Measurements from ENCODE around the gene FBXO31.

DNA sequence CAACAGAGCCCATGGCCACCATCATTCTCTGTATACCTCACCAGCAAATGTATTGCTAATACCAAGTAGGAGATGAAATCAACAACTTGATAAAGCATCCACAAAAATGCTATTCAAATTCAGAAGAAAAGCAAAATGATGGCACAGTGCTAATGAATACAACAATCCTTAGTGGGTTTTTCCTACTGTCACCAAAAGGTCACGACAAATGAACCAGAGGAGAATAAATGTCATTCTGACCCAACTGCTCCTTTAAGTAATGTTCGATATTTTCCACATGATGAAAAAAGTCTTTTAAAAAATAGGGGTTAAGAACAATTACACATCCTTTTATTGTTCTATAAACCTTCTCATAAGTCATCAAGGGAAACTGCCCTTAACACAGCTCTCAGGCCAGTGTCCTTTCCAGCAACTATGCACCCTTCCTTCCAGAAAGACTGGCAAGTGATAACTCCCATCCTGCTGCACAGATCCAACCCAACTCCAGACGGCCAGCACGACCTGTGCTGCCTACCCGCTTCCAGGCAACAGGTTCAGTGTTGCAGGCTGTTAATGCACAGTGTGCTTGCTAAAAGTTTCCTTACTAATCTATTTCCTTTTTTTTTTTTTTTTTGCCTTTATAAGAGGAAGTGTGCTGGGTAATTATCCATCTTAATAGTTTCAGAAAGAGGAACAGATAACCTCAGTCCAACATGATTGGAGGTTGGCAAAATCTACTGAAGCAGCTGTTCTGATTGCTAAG is 15.4 kb downstream of the FBXO31 start:
- TF ChIP-seq RAD21 (IDR thresholded peaks at IDR 0.05; ENCODE audit: insufficient read depth, low read depth, low read length) (no peak), TCF7 (IDR thresholded peaks at IDR 0.05; ENCODE audit: borderline replicate concordance) (no peak), ETV6 (conservative IDR thresholded peaks at IDR 0.05 in 1 of 2, IDR thresholded peaks at IDR 0.05 in 1 of 2; ENCODE audit: borderline replicate concordance in 1 of 2, low read depth in 1 of 2) (no peak), NRF1 (conservative IDR thresholded peaks at IDR 0.05; ENCODE audit: low read depth, low read length) (no peak), REST (IDR thresholded peaks at IDR 0.05; ENCODE audit: low read depth, low read length) (no peak), ZSCAN29 (IDR thresholded peaks at IDR 0.05) (no peak), TBL1XR1 (IDR thresholded peaks at IDR 0.05; ENCODE audit: low read depth, low read length) (no peak), YY1 (IDR thresholded peaks at IDR 0.05; ENCODE audit: low read depth, low read length) (no peak), GABPA (IDR thresholded peaks at IDR 0.05; ENCODE audit: low read depth) (no peak), NBN (IDR thresholded peaks at IDR 0.05) (no peak), POLR2A (IDR thresholded peaks at IDR 0.05; ENCODE audit: low read depth, low read length) (no peak), CTCF (IDR thresholded peaks at IDR 0.05 in 2 of 3, conservative IDR thresholded peaks at IDR 0.05 in 1 of 3; ENCODE audit: control insufficient read depth in 2 of 3, extremely low read depth in 1 of 3, insufficient read depth in 1 of 3, low read depth in 3 of 3, low read length in 3 of 3) (no peak)
